NK-92 (cell line): ENCODE data around the gene PTPRN2.
"Not testable (repeated sequence)": the region's sequence is repeated elsewhere in the genome, so short reads cannot be mapped to it uniquely, and the experiment has no call there.

Experiments used
- DNase-seq: peaks from one replicate; lab custom pipeline; 2025; ENCODE audit not compliant: unreplicated experiment; lab: John Stamatoyannopoulos, UW

The PTPRN2 gene

DNA sequence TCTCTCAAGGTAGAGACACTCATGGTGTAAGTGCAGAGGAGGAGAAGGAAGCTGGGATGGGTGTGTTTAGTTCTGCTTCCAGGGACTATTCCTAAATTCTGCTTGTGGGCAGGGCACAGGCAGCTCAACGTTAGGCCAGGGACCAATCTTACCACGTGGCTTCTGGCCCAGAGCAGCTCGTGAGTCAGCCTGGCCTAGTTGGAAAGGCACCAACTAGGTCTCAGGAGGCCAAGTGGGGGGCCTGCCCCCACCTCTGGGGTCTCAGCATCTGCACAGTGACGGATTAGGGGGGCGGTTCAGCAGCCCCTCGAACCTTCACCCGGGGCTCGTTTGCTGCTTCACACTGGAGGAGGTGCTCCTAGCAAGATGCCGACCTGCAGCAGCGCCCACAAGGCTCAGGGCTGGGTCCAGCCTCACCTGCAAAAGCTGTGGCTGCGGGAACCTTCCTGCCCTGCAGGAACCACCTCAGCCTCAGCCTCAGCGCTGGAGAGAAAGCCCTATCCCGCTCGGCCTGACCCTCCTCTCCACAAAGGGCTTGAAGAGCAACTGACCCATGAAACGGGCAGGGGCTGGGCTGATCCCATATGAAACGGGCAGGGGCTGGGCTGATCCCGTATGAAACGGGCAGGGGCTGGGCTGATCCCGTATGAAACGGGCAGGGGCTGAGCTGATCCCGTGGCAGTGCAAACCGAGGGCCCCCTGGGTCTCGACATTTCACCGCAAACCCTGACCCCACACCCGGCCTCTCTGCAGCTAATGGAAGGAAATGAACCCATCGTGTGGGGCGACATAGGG lies 803.4 kb downstream of the PTPRN2 start:
- DNase-seq: no peak

DNA sequence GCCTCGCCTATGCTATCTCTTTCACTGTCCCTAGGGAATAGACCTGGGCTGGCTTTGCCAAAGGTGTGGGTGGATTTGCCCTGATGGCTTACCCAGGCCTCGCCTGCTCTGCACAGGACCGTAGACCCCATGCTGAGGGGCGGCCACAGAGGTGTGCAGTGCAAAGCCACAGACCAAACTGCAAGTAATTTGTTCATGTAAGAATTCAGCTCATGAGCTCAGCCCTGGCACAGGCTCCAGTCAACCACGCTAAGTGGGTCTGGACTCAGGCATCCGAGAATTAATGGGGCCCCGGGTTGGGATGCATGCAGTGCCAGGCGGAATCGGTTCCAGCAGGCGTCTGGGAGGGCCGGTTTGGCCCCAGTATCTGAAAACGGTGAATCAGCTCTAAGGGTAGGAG lies 805.6 kb downstream of the PTPRN2 start:
- DNase-seq: no peak

DNA sequence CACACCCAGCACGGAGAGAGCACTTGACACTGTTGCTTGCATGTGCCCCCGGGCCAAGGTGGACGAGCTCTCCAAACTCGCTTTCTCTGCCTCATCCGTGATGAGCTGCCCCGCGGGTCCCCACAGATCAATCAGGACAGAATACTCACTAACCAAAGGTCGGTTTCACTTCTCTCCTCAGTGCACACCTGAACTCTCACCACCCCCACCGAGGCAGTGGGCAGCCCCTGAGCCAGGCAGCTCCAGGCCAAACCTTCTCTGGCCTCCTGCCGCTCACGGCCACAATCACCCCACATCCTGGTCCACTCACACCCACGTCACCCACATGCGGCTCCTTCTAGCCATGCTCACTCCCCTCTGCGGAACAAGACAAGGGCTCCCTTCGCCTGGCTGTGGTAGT lies 806.9 kb downstream of the PTPRN2 start:
- no peak for DNase-seq

DNA sequence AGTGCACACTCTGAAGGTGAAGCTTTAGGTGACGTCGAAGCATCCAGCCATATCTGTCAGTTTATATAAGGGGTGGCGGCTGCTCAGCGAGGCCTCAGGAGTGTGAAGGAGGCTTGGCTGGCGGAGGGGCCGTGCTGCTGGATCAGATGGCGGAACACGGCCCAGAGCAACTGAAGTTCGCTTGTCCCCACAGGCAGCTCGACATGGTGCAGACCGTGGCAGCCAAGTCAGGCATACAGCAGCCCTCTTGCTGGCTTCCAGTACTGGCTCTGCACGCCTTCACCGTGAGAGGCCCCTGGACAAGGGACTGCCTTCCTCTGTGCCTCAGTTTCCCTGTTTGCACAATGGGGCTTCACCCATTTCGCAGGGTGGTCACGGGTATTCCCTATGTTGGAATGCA lies 807.3 kb downstream of the PTPRN2 start:
- DNase-seq: no peak

DNA sequence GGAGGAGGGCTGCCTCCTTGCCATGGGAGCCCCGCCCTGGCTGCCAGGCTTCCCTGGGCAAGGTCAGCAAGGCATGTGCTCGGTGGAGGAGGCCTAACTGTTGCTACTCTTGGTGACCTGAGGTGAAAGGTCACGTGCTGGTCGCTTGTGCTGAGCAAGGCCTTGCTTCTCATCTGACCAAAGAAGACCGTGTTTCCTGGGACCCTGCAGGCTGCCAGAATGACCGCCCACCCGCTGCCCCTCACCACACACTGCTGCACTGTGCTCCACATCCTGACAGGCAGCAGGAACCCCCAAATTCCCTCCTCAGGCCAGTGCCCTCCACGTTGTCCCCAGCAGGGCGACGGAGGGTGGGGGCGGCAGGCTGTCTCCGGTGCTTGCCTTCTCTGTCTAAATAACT lies 808.4 kb downstream of the PTPRN2 start:
- no peak for DNase-seq

DNA sequence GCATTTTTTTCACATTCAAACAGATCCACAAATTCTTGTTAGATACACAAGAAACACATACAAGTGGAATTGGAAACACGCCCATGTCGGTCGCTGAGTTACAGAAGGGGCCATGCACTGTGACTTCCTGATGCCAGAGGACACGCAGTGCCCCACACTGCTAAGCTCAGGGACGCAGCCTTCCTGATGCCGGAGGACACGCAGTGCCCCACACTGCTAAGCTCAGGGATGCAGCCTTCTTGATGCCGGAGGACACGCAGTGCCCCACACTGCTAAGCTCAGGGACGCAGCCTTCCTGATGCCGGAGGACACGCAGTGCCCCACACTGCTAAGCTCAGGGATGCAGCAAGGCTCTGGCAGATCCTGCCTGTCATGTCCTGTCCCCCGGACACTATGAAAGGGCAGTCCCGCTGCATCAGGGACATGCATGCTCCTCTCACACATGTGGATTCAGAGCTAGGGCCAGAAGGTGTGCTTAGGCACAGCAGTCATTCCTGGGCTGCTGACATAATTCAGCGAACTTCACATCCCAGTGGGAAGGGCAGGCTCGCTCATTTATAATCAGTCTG lies 810.3 kb downstream of the PTPRN2 start:
- DNase-seq: not testable (repeated sequence)

DNA sequence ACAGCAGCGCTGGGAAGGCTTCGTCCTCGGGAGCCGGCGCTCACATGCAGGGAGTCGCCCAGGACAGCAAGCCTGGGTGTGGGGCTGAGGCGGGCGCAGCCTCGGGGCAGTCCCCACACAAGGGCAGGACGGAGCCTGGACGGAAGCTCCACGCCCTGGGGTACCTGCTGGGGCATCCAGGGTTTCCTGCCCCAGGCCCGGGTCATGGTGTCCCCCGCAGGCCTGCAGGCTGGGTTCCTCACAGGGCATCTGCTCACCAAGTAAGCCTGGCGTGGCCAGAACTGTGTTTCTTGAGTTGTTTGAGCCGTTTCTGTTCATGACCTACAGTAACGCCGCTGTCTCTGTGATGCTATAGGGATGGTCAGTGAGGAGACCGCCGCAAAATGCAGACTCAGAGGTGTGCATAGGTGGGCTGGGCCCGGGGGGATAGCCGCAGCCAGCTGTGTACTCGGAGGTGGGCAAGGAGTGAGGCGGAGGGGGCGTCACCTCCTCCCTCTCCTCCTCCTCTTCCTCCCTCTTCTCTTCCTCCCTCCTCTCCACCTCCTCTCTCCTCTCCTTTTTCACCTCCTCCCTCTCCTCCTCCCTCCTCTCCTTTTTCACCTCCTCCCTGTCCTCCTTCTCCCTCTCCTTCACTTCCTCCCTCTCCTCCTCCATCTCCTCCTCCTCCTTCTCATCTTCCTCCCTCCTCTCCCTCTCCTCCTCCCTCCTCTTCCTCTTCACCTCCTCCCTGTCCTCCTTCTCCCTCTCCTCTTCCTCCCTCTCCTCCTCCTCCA lies 811.9 kb downstream of the PTPRN2 start:
- no peak for DNase-seq

DNA sequence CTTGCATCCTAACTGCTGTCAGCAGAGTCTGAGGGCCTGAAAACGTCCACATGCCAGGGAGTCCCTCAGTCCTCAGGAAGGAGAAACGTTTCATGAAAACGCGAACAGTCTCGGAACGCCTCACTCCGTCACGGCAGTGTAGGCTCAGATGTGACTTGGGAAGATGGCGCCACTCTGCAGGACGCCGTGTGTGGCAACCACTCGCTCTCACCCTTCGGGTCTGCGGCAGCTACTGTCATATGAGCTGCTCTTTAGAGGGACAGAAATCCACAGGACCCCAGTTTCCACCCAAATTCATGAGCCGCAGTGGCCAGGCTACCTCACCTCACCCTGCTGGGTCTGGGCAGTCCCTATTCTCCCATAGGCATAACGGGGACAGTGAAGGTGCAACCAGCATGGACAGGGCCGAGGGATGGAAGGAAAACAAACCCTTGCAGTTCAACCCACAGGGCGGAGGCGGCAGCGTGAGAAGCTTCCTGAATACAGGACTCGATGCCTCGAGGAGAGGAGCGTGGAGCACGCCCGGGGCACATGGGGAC lies 812.5 kb downstream of the PTPRN2 start:
- no peak for DNase-seq

DNA sequence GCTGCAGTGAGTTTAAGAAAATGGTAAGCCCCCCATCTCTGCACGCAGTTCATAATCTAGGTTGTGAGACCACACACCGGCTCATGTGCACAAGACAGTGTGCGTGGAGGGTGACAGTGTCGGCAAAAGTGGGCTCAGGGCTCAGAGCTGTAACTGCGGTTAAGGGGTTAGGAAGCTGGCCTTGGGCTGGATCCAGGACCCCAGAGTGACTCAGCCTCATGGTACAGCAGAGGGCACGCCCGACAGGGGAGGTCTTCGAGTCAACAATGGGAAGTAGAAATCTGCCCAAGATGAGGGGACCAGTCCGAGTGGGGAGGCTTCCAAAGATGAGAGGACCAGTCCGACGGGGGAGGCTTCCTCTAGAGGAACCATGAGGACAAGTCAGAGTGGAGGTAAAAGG lies 813.1 kb downstream of the PTPRN2 start:
- DNase-seq: no peak

DNA sequence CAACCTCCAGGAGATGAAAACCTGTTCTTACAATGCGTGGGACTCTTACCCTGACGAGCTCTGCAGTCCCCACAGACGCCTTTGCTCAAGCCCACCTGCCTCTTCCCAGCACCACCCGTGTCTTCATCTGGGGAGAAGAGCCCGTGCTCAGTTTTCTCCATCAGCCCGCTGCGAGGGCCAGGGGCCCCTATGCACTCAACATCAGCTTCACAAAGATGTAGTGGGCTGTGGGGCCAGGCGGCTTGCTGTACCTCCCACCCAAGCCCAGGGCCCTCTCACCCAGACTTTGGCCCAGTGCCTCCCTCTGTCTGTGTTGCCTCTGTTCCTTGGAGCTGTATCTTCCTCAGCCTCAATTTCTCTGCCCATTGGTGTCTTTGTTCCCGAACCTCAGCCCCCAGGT lies 814.3 kb downstream of the PTPRN2 start:
- DNase-seq: no peak

DNA sequence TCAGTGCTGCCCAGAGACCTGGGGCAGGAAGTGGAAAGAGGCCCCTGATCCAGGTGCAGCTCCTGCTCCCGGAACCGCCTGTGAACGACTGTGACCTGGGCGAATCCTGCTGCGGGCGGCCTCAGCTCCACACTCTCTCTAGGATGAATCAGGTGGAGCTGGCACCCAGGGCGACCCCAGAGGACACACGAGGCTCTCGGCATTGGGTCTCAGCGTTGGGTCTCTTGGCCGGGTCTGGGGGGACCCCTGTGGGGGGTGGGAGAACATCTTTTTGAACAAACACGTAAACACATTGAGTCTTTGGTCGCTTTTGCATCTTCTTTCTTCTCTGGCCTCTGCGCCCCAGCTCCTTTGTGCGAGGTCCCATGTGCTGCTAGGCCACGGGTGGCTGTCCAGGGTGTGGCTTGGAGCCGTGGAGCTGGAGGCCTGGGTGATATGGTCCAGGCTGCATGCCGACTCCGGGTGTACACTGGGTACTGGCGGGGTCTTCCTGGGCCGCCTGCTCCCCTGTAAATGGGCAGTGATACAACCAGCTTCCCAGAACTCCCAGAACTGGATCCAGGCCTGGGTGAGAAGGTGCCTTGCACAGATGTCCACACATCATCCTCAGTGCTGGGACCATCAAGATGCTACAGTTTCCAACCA lies 815.0 kb downstream of the PTPRN2 start:
- DNase-seq: no peak

DNA sequence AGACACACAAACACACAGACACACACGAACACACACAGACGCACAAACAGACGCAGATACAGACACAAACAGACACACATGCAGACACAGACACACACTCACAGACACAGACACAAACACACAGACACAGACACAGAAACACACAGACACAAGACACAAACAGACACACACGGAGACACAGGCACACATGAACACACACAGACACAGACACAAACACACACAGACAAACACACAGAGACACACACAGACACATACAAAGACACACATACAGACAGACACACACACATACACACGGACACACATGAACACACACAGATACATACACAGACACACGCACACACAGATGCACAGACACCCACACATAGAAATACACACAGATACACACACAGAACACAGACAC lies 815.9 kb downstream of the PTPRN2 start:
- no peak for DNase-seq

DNA sequence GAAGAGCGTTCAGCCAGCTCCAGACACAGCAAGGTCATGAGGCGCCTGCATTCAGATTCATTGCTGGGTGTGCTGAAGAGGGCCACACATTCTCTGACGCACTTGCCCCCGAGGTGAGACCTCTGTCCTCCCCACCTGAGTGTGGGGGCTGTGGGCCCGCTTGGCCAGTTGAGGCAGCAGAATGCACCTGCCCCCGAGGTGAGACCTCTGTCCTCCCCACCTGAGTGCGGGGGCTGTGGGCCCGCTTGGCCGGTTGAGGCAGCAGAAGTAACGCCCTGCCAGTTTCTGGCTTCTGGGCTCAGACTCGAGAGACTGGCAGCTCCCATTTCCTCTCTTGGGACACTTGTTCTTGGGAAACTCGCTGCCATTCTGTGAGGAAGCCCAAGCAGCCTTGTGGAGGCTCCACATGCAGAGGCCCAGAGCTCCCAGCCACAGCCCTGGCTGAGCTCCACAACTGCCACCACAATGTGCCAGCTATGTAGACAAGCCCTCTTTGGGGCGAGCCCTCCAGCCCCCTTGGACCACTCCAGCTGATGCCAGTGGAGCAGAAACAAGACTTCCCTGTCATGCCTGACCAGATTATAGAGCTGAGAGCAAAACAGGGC lies 816.8 kb downstream of the PTPRN2 start:
- DNase-seq: no peak

DNA sequence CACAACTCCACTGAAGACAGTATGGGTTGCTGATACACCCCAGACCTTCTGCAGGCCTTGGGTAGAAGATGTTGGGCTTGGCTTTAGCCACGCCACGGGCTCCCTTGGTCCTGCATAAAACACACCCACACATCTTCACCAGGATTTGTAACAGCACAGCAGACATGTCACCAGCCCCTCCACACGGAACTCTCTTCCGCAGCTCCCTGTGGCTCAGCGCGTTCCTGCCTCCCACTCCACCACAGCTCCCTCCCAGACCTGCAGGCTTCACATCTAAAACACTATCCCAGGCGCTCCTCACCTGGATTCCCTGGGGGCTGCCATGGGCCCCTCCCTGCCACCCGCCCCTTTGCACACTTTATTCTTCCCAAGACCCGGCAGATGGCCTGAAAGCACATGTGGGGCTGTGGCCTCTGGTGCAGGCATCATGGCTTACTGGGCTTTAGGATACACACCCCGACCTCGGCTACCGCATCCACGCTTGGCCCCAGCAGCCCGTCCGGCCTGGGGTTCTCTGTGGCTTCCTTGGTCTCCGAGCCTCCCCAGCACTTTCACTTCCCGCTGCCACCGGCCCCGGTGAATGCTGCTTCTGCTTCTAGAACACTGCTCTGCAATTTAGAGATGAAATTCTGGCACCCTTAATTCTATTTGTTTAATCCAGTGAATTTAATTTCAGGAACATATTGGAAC lies 818.0 kb downstream of the PTPRN2 start:
- no peak for DNase-seq

DNA sequence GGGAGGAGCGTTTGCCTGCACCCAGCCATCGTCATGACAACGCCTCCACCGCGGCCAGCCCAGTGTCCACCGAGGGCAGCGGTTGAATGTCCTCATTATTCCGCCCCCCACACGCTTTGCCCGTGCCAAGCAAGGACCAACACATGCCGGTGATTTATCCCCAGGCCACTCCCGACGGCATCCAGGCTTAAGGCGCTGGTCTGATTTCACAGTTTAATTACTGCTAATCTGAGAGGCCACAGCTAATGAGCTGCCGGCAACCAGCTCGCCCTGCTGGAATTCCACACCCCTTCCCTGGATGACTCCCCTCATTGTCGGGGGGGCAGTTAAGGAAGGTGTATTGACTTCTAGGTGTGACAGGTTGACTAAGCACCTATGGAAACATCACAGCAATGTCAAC lies 818.5 kb downstream of the PTPRN2 start:
- no peak for DNase-seq

DNA sequence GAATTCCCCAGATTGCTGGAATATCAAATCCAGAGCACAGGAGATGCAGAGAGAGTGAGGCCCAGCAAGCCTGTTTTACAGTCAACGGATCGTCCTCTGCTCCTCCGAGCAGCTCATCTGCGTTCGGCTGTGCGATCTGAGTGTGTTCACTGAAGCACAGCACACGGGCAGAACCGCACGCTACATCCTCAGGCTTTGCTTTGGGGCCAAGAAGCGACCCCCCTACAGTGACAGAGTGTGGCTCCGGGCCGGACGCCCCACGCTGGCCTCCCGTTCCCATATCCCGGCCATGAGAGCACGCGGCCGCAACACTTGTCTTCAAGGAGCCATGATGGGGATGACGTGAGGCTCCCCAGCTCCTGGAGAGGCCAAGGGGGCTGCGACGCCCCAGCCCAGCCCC lies 819.4 kb downstream of the PTPRN2 start:
- no peak for DNase-seq

DNA sequence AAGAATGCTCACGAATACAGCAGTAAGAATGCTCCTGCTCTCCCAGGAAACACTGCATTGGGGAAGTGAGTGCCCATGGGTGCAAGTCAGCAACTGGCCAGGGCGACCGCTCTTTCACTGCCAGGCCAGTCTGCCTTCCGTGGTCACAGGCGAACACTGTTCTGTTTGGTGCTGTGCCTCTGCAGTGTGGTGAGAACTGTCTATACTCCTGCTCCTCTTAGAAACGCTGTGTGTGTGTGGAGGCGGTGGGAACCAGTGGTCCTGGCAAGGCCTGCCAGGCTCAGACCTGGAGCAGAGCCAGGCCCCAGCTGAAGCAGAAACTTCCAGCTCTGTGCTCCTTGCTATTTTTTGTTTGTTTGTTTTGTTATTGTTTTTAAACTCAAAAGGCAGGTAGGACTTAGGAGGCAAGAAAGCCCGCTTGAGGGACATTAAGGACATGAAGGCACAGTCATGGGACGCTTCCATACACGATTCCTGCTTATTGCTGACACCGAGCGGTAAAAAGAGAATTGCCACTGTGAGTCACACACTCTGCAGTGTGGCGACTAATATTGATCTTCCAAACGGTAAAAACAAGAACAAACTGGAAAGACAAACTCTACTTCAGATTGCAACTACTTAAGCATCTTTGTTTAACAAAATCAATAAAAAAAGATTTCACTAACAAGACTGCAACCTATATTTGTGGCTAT lies 820.0 kb downstream of the PTPRN2 start:
- no peak for DNase-seq

DNA sequence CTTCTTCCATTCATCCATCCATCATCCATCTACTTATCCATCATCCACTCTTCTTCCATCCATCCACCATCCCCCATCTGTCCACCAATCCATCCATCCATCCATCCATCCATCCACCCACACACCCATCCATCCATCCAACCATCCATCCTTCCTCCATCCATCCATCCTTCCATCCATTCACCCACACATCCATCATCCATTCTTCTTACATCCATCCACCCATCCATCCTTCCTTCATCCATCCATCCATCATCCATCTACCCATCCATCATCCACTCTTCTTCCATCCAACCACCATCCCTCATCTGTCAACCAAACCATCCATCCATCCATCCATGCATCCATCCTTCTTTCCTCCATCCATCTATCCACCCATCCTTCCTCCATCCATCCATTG lies 821.5 kb downstream of the PTPRN2 start:
- DNase-seq: no peak

DNA sequence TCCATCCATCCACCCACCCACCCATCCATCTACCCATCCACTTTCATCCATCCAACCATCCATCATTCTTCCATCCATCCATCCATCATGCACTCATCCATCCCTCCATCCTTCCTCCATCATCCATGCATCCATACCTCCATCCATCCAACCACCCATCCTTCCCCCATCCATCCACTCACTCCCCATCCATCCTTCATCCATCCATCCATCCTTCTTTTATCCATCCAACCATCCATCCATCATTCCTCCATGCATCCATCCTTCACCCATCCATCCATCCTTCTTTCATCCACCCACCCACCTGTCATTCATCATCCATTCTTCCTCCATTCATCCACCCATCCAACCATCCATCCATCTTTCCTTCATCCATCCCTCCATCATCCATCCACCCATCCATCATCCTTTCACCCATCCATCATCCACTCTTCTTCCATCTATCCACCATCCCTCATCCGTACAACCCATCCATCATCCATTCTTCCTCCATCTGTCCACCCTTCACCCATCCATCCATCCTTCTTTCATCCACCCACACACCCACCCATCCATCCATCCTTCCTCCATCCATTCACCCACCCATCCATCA lies 822.6 kb downstream of the PTPRN2 start:
- no peak for DNase-seq

DNA sequence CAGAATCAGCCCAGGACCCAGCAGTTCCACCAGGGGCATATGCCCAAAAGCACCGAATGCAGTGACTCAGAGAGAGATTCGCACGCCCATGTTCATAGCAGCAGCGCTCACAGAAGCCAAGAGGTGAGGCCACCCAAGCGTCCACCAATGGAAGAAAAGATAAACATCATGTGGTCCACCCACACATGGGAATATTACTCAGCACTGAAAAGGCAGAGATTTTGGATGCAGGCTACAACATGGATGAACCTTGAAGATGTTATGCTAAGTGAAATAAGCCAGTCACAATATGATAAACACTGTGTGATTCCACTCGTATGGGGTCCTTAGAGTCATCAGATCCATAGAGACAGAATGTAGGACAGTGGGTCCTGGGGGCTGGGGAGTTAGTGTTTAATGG lies 823.4 kb downstream of the PTPRN2 start:
- DNase-seq: no peak
